ENCODE measurements around the gene KCNQ1.

KCNQ1 gene

GRCh38 chr11:2835751-2836150 is 390.9 kb downstream of the KCNQ1 start:
- peaks cover 9% of the 10 kb centered on the region; the same call in 1 of the 2 replicates for H3K4me1 ChIP-seq (ENCODE audit: control insufficient read depth, insufficient read depth, low read length)
- H3K27ac ChIP-seq (ENCODE audit: low read depth, low read length), result no peak overlapping the region
- H3K9ac ChIP-seq (ENCODE audit: low read depth, low read length), result no peak overlapping the region

GRCh38 chr11:2836315-2837095 is 391.7 kb downstream of the KCNQ1 start:
- Histone ChIP-seq H3K36me3 (ENCODE audit: control insufficient read depth, insufficient read depth, low read length) (no peaks in the 10 kb centered on the region), H3K27ac (ENCODE audit: low read depth, low read length) (no peak overlapping the region), H3K4me3 (ENCODE audit: low read depth, low read length) (no peak overlapping the region), H3K27me3 (ENCODE audit: control insufficient read depth, insufficient read depth, low read length) (peaks cover 24% of the 10 kb centered on the region), H3K9ac (ENCODE audit: low read depth, low read length) (no peak overlapping the region), H3K4me1 (ENCODE audit: control insufficient read depth, insufficient read depth, low read length) (peaks cover 9% of the 10 kb centered on the region; the same call in 1 of the 2 replicates), H3K9me3 (ENCODE audit: control insufficient read depth, insufficient read depth, low read length) (no peaks in the 10 kb centered on the region)

More at GRCh38 chr11:2835751-2836150, 390.9 kb downstream of the KCNQ1 start:
- H3K4me3 ChIP-seq (ENCODE audit: low read depth, low read length), result no peak overlapping the region
- no peaks in the 10 kb centered on the region for H3K9me3 ChIP-seq (ENCODE audit: control insufficient read depth, insufficient read depth, low read length)
- H3K27me3 ChIP-seq (ENCODE audit: control insufficient read depth, insufficient read depth, low read length), result peaks cover 21% of the 10 kb centered on the region
- H3K36me3 ChIP-seq (ENCODE audit: control insufficient read depth, insufficient read depth, low read length), result no peaks in the 10 kb centered on the region

GRCh38 chr11:2837096-2837601 is 392.3 kb downstream of the KCNQ1 start:
- Histone ChIP-seq H3K27me3 (ENCODE audit: control insufficient read depth, insufficient read depth, low read length) (peaks cover 27% of the 10 kb centered on the region), H3K27ac (ENCODE audit: low read depth, low read length) (no peak overlapping the region), H3K4me1 (ENCODE audit: control insufficient read depth, insufficient read depth, low read length) (peaks cover 9% of the 10 kb centered on the region; the same call in 1 of the 2 replicates), H3K9me3 (ENCODE audit: control insufficient read depth, insufficient read depth, low read length) (no peaks in the 10 kb centered on the region), H3K4me3 (ENCODE audit: low read depth, low read length) (no peak overlapping the region), H3K36me3 (ENCODE audit: control insufficient read depth, insufficient read depth, low read length) (no peaks in the 10 kb centered on the region), H3K9ac (ENCODE audit: low read depth, low read length) (no peak overlapping the region)

- Histone ChIP-seq H3K27ac (ENCODE audit: low read depth, low read length) (no peak overlapping the region), H3K36me3 (ENCODE audit: control insufficient read depth, insufficient read depth, low read length) (no peaks in the 10 kb centered on the region), H3K4me1 (ENCODE audit: control insufficient read depth, insufficient read depth, low read length) (peaks cover 9% of the 10 kb centered on the region; the same call in 1 of the 2 replicates), H3K4me3 (ENCODE audit: low read depth, low read length) (no peak overlapping the region), H3K9ac (ENCODE audit: low read depth, low read length) (no peak overlapping the region), H3K27me3 (ENCODE audit: control insufficient read depth, insufficient read depth, low read length) (peaks cover 28% of the 10 kb centered on the region), H3K9me3 (ENCODE audit: control insufficient read depth, insufficient read depth, low read length) (no peaks in the 10 kb centered on the region)
These were observed 392.8 kb downstream of the KCNQ1 start for GRCh38 chr11:2837651-2838050.

GRCh38 chr11:2838091-2838490 is 393.3 kb downstream of the KCNQ1 start:
- Histone ChIP-seq H3K4me3 (ENCODE audit: low read depth, low read length) (no peak overlapping the region), H3K36me3 (ENCODE audit: control insufficient read depth, insufficient read depth, low read length) (no peaks in the 10 kb centered on the region), H3K9ac (ENCODE audit: low read depth, low read length) (no peak overlapping the region), H3K27me3 (ENCODE audit: control insufficient read depth, insufficient read depth, low read length) (peaks cover 33% of the 10 kb centered on the region), H3K9me3 (ENCODE audit: control insufficient read depth, insufficient read depth, low read length) (no peaks in the 10 kb centered on the region), H3K27ac (ENCODE audit: low read depth, low read length) (no peak overlapping the region), H3K4me1 (ENCODE audit: control insufficient read depth, insufficient read depth, low read length) (peaks cover 9% of the 10 kb centered on the region; the same call in 1 of the 2 replicates)

GRCh38 chr11:2838676-2839294 is 394.0 kb downstream of the KCNQ1 start:
- no peak overlapping the region for H3K9ac ChIP-seq (ENCODE audit: low read depth, low read length)
- no peaks in the 10 kb centered on the region for H3K9me3 ChIP-seq (ENCODE audit: control insufficient read depth, insufficient read depth, low read length)
- no peaks in the 10 kb centered on the region for H3K36me3 ChIP-seq (ENCODE audit: control insufficient read depth, insufficient read depth, low read length)
- peaks cover 33% of the 10 kb centered on the region for H3K27me3 ChIP-seq (ENCODE audit: control insufficient read depth, insufficient read depth, low read length)
- H3K4me1 ChIP-seq (ENCODE audit: control insufficient read depth, insufficient read depth, low read length), result peaks cover 9% of the 10 kb centered on the region; the same call in 1 of the 2 replicates
- H3K4me3 ChIP-seq (ENCODE audit: low read depth, low read length), result no peak overlapping the region
- H3K27ac ChIP-seq (ENCODE audit: low read depth, low read length), result no peak overlapping the region

GRCh38 chr11:2839395-2839943 is 394.7 kb downstream of the KCNQ1 start:
- Histone ChIP-seq H3K27ac (ENCODE audit: low read depth, low read length) (no peak overlapping the region), H3K36me3 (ENCODE audit: control insufficient read depth, insufficient read depth, low read length) (no peaks in the 10 kb centered on the region), H3K9me3 (ENCODE audit: control insufficient read depth, insufficient read depth, low read length) (no peaks in the 10 kb centered on the region), H3K9ac (ENCODE audit: low read depth, low read length) (no peak overlapping the region), H3K27me3 (ENCODE audit: control insufficient read depth, insufficient read depth, low read length) (peaks cover 29% of the 10 kb centered on the region), H3K4me3 (ENCODE audit: low read depth, low read length) (no peak overlapping the region), H3K4me1 (ENCODE audit: control insufficient read depth, insufficient read depth, low read length) (peaks cover 9% of the 10 kb centered on the region; the same call in 1 of the 2 replicates)

- Histone ChIP-seq H3K27me3 (ENCODE audit: control insufficient read depth, insufficient read depth, low read length) (peaks cover 21% of the 10 kb centered on the region), H3K36me3 (ENCODE audit: control insufficient read depth, insufficient read depth, low read length) (no peaks in the 10 kb centered on the region), H3K4me1 (ENCODE audit: control insufficient read depth, insufficient read depth, low read length) (peaks cover 8% of the 10 kb centered on the region; the same call in 1 of the 2 replicates), H3K9me3 (ENCODE audit: control insufficient read depth, insufficient read depth, low read length) (no peaks in the 10 kb centered on the region), H3K27ac (ENCODE audit: low read depth, low read length) (no peak overlapping the region), H3K9ac (ENCODE audit: low read depth, low read length) (no peak overlapping the region), H3K4me3 (ENCODE audit: low read depth, low read length) (no peak overlapping the region)
These were observed 396.8 kb downstream of the KCNQ1 start for GRCh38 chr11:2841411-2842190.

GRCh38 chr11:2842876-2843275 is 398.1 kb downstream of the KCNQ1 start:
- H3K36me3 ChIP-seq (ENCODE audit: control insufficient read depth, insufficient read depth, low read length), result no peaks in the 10 kb centered on the region
- peaks cover 23% of the 10 kb centered on the region for H3K27me3 ChIP-seq (ENCODE audit: control insufficient read depth, insufficient read depth, low read length)
- H3K4me1 ChIP-seq (ENCODE audit: control insufficient read depth, insufficient read depth, low read length), result no peaks in the 10 kb centered on the region; the same call in 1 of the 2 replicates
- H3K4me3 ChIP-seq (ENCODE audit: low read depth, low read length), result no peak overlapping the region
- no peak overlapping the region for H3K9ac ChIP-seq (ENCODE audit: low read depth, low read length)
- H3K27ac ChIP-seq (ENCODE audit: low read depth, low read length), result no peak overlapping the region
- H3K9me3 ChIP-seq (ENCODE audit: control insufficient read depth, insufficient read depth, low read length), result no peaks in the 10 kb centered on the region

GRCh38 chr11:2843551-2843950 is 398.7 kb downstream of the KCNQ1 start:
- H3K27me3 ChIP-seq (ENCODE audit: control insufficient read depth, insufficient read depth, low read length), result peaks cover 23% of the 10 kb centered on the region
- H3K36me3 ChIP-seq (ENCODE audit: control insufficient read depth, insufficient read depth, low read length), result no peaks in the 10 kb centered on the region
- no peak overlapping the region for H3K27ac ChIP-seq (ENCODE audit: low read depth, low read length)
- H3K9ac ChIP-seq (ENCODE audit: low read depth, low read length), result no peak overlapping the region
- no peak overlapping the region for H3K4me3 ChIP-seq (ENCODE audit: low read depth, low read length)
- no peaks in the 10 kb centered on the region for H3K9me3 ChIP-seq (ENCODE audit: control insufficient read depth, insufficient read depth, low read length)
- no peaks in the 10 kb centered on the region; the same call in 1 of the 2 replicates for H3K4me1 ChIP-seq (ENCODE audit: control insufficient read depth, insufficient read depth, low read length)
